HG03460 (cell line): ENCODE measurements around the gene TMEM184A.

ENCODE experiments used
- ATAC-seq: cut with Tn5 transposase; IDR thresholded peaks from one replicate; pipeline ENCODE4 v1.9.1; 2021; ENCODE audit not compliant: unreplicated experiment

TMEM184A gene

DNA sequence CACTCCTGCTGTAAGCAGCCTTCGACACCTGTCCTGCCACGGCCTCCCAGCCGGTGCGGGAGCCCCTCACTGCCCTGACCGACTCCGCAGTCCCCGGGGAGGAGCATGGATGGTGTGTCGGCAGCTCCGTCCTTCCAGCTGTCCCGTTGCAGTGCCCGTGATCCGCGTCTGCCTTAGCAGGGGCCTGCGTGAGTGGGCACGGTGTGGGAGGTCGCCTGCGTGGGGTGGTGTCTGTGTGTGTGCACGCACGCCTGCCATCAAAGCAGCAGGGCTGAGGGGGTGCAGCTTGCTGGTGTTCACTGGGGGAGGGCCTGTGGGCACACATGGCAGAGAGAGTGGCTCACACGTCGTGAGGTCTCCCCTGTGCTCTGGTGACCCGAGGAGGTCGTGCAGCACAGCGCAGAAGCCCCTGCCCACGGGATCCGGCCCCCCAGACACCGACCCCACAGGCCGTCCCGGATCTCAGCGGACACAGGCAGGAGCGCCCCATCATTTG, 15.2 kb downstream of the TMEM184A start:
- no peak for ATAC-seq

DNA sequence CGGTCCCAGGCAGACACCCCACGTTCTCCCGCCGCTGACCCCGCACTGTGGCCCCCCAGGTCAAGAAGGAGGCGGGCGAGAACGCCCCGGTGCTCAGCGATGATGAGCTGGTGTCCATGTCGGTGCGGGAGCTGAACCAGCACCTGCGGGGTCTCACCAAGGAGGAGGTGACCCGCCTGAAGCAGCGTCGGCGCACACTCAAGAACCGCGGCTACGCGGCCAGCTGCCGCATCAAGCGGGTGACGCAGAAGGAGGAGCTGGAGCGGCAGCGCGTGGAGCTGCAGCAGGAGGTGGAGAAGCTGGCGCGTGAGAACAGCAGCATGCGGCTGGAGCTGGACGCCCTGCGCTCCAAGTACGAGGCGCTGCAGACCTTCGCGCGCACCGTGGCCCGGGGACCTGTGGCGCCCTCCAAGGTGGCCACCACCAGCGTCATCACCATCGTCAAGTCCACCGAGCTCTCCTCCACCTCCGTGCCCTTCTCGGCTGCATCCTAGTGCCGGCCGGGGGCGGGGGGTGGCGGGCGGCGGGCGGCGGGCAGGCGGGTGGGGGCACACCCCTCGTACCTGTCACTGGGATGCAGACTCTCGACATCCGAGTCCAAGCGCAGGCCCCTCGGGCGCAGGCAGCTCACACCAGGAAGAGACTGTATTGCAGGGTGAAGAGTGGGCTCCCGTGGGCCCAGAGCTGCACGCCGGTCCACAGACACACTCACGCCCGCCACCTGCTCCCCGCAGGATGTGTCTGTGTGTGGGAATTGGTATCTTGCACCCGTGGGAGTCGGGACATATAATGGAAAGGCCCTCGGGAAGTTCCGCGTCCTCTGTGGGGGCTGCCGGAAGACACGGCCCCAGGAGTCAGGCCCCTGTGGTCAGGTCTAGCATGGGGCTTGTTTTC, 15.9 kb downstream of the TMEM184A start:
- no peak for ATAC-seq

DNA sequence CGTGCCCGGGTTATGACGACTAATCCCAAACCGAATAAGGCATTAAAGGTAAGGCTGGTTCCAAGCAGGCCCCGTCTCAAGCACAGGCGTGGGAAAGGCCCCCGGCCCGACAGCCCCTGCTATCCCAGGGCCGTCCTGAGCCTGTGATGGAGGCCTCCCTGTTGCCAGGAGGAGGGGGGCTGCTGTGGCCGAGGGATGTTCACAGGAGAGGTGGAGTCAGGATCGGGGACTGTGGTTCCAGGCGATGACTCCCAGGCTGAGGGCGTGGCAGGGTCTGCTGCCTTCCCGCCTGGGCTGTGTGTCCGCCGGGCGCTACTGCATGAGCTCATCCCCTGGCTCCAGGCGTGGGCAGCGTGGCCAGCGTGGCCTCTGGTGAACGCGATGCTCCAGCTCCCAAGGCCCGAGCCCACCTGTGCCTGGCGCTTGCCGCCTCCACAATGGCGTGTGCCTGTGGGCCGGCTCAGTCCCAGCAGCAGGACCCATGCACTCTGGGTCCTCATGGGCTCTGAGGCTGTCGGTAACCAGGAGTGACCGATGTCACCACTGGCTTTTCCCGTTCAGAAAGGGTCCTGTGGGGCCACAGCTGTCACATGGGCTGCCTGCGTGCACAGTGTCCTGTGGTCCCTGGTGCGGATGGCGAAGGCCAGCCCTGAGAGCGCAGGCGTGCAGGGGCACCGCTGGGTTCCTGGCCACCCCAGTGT, 16.7 kb downstream of the TMEM184A start:
- no peak for ATAC-seq

DNA sequence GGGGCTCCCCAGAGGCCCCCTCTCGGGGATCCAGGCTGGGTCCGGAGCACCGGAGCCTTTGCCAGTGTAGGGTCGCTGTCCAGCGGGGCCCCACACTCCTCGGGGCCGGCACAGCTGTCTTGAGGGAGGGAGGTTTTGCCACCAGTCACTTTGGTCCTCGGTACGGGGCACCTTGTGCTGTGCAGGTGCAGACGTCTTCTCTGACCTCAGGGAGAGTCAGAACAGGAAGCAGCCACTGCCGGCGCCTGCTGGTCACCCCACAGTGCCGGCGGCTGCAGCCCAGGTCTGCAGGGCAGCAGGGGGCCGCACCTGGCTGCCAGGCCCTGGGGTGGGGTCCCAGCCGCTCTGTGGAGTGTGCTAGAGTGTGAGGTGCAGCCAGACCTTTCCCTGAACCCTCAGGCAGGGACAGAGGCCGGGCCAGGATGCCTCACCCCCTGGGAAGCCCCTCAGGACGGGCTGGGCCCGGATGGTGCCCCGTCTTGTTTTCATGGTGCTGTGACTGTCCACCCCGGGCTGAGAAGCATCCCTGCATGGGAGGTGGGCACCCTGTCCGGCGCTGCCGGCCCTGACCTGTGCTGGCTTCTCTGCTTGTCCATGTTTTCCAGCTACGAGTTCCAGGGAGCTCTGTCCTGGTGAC, 17.3 kb downstream of the TMEM184A start:
- no peak for ATAC-seq

DNA sequence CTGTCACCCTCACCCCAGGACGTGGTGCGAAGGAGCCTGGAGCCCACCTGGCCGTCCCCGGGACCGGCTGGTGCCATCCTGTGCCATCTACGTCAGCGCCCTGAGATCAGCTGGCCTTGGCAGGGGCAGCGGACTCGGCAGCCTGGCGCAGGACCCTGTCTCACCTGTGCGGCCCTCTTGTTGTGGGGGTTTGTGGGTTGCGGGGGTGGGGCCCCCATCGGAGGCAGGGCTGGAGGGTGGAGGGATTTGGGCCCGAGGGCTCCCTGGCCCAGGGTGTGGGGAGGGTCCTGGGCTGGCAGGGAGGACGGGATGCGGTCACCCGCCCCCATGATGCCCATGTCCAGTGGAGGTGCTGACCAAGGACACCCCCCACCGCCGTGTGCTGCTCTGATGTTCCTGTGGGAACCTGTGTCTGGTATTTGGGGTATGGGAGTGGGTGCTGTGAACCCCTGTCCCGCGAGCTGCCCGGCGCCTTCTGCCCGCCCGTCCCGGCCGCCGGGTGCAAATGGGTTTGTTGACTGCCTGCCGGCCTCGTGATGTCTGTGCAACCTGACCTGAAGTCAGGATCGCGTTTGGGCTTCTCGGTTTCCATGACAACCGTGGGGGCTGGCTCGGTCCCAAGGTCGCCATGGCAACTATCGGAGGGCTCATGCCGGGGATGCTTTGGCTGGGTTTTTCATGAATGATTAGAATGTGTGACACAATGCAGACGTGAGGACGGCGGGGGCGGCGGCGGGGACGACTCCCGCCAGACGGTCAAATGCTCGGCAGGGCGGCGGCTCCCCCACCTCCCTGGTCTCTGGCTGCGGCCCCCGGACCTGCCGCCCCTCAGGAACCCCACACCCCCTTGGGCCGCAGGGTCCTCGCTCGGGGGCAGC, 18.2 kb downstream of the TMEM184A start:
- no peak for ATAC-seq

DNA sequence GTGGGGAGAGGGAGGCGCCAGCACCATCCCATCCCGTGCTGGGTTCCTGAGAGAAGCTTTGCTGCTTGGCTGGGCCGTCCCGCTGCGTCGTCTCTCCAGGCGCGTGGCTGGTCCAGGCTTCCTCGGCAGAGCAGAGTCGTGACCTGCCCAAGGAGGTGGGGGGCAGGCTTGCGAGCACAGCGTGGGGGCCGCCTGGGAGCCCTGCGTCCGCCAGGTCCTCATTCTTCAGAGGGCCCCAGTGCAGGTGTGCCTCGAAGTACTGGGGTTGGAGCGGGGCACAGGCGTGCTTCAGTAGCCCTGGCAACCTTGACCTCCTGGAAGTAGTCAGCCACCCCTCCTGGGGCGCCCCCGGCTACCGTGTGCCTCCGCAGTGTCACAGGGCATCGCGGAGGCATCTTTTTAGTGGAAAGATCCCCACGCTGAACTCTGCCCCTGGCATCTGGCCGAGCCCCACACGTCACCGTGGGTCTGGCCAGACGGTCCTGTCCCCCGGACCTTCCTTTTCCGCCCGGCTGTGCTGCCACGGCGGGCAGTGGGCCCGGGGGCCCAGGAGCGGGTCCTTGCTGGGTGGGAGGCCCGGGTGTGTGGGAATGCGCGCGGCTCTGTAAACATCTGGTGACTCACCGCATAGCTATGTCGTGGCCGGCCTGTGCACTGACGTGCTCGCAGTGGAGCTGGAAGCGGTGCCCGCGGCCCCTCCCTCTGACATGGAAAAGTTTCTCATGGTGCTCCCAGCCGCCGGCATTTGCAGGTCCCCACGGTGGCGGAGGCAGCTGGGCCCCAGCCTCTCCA, 19.1 kb downstream of the TMEM184A start:
- no peak for ATAC-seq

DNA sequence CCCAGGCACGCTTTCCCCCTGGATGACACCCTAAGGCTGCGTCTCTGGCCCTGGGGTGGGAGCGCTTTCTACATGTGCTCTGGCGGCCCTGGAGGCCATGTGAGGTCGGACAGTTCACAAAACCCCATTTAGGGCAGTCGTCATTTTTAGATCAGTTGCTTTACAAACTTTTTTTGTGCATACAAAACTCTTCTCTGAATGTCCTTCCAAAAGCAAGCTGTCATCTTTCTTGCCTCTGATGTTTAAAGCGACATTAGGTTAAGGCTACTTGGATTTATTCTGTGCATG, 19.6 kb downstream of the TMEM184A start:
- no peak for ATAC-seq

DNA sequence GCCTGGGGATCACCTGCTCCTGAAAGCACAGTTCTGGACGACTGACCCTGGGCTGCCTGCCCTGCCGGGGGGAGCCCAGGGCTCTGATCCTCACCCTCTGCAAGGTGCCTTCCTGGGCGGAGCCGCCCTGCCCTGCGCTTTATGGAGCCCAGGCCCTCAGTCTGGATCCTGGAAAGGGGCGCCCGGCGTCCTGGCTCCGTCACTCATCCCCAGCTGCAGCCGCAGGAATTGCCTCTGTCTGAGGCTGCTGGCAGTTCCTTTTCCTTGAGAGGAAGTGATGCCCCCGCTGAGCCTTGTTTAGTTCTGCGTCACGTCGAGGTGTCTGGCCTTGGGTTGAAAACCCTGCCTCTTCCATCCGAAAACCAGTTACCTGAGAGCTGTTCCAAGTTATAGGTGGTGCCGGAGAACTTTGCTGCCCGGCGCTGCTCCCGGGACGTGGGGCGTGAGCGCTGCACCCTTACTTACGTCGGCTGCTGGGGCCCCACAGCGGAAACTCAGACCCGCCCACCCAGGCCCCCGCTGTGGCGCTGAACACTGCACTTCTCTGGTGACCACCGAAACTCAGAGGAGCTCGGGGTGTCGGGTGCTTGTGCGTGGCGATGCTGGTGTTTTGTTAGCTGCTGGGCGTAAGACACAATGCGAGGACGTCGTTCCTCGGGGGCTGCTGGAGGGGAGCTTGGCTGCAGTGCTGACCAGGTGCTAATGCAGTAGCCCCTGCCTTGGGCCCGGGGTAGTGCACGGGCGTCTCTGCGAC, 20.1 kb downstream of the TMEM184A start:
- no peak for ATAC-seq

DNA sequence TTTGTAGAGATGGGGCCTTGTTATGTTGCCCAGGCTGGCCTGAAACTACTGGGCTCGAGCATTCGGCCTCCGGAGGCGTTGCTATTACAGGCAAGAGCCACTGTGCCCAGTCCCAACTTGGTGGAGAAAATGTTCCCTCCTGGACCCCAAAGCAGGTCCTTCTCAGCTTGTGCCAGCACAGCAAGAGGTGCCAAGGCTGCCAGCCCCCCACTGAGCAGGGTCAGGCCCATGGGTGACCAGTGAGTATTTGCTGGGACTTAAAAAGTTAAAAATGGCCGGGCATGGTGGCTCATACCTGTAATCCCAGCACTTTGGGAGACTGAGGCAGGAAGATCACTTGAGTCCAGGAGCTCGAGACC, 20.9 kb downstream of the TMEM184A start:
- ATAC-seq = no peak

DNA sequence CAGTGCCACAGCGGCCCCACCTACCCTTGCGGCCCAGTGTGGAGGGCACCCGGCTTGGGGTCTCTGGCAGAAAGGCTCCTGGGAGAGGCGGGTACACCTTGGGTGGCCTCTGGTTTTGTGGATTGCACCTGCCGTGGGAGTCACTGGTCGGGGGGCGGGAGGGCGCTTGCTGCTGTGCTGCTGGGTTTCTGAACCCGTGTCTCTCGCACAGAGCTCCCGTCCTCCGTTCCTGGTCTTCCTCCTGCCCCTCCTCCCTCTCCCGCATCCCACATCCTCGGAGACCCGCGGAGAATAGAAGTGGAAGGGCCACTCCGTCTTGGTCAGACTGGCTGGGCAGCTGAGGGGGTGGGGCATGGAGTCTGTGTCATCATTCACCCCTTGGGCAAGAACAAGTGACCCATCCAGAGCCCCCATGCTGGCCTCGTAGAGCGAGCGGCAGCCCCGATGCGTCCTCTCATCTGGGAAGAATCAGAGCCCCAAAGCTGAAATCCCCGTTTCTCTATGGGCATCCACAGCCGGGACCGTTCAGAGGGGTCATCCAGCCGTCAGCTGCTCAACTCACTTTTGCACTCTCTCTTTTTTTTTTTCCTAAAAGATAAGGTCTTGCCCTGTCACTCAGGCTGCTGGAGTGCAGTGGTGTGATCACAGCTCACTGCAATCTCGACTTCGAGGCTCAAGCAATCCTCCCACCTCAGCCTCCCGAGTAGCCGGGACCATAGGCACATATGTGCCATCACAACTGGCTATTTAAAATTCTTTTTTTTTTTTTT, 21.5 kb downstream of the TMEM184A start:
- no peak for ATAC-seq

DNA sequence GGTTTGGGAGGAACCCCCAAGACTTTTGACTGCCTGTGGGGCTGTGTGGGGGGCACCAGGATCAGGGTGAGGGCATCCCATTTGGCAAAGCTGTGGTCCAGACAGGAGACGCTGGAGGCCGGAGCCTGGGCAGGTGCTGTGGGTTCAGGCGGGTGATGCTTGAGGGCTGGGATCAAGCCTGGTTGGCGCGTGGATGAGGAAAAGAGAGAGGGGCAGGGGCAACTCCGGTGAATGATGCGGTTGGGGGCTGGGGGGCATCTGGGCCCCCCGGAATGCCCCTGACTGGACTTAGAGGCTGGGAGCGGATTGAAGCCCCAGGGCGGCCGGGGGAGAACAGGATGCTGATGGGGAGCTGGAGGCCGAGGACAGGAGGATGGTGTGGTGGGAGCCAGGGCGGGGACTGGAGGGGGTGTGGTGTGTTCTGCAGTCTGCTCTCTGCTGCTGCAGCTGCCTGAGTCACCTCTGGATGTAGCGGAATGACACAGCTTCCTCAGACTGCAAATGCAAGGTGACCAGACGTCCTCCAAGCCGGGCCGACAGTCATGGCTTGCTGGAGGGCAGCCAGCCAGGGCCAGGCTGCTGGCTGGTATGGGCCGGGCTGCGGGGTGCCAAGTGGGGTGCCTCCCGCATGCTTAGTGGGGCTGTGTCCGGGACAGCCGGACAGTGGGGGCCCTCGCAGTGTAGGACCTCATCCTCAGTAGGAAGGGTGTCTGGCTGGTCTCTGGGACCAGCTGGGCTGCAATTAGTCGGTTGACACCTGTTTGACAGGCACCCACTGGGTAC, 22.3 kb downstream of the TMEM184A start:
- no peak for ATAC-seq

DNA sequence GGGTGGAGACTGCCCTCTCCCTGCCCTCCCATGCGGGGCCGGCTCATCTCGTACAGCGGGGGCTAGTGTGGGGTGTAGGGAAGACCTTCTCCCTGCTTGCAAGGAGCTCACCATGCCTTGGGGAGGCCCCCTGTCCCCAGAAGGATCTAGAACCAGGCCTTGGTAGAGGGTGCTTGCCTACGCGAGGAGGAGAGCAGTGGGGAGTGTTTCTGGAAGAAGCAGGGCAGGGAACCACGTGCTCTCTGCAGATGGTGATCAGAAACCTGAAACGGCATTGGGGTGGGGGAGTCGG, 22.8 kb downstream of the TMEM184A start:
- no peak for ATAC-seq

DNA sequence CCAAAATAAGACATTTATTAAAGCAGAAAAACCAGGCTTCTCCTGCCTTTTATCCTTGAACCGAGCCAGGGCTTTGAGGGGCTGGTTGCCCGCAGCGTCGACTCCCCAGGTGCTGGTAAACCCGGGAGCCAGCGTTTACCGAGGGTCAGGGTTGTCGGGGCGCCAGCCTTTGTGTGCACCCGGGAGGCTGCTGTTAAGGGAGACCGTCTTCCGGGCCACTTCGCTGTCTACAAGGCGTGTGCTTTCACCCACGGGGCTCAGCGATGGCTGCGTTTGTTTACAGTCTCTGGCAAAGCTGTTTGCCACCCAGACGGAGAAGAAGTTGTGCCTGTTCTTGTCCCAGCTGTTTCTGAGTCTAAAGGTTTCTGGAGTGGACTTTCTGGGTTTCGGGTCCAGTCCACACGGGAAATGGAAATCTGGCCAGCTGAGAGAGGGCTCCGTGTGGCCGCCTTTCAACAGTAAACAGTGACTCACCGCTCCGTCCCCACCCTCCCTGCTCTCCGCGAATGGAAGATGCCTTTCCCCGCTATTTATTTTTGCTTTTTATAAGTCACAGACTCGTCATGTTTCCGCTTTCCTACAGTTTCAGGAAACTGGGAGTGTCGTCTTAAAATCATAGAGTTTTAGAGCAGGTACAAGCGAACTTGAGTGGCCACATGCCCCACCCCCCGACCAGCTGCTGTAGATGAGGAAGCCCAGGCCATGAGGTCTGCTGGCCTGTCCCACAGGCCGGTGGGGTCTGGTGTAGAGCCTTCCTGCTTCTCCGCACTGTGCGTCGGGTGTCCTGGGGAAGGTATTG, 23.4 kb downstream of the TMEM184A start:
- no peak for ATAC-seq

DNA sequence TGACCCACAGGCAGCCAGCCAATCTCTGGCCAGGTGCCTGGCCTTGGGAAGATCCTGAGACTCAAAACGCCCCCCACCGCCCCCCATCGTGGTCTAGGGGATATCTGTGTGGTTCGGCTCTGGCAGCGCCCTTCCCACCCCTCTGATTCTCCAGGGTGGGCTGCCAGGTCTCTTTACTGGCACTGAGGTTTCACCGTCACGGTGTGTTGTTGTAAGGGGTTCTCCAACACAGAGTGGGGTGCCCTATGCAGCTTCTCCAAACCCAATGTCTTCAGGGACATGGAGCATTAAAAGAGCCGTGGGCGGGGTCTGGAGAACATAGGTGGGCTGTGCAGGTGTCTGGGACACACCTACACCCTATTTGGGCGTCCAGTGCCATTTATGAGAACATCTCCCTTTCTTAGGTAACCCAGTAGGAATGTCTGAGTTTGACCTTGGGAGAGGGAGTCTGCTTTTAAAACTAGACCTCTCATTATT, 24.0 kb downstream of the TMEM184A start:
- ATAC-seq = no peak

DNA sequence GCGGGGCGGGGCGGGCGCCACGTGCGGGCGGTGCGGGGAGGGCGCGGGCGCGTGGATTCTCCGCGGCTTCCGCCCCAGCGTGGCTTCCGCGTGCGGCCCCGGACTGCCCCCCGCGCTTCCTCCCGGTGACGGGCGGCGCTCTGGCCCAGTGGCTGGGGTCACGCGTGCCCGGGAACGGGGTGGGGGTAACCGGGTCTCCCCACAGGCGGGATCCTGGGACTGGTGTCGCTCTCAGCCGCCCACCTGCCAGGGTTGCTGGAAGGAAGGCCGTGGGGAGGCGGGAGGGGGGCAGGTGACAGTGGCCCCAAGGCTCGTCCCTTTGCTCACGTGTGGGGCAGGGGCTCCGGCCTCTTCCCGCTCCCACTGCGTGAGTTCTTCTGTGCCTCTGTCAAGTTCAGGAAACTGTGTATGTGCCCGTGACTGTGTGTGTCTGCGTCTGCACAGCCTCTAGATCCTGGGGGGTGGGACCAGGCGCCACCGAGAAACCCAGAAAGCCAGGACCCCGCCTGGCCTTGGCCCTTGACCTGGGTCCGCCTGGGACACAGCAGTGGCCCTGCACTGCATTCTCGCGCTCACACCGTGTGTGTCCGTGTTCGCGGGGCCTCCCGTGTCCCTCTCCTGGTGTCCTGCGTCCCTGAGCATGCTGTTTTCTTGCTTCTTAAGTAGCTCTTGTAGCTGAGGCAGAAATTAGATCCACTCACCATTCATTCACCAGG, 24.6 kb downstream of the TMEM184A start:
- no peak for ATAC-seq

DNA sequence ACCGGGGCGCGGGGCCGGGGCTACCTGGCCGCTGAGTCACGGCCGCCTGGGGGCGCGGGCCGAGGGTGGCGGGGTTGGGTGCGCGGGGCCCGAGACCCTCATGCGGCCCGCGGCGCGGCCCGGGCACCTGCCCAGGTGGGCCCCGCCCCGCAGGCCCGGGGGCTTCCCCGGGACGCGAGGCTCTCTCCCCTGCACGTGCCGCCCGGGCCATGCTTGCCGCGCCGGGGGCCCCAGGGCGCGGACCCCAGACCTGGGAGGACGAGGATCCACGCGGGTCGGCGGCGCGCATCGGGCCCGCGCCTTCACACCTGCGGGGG, 25.1 kb downstream of the TMEM184A start:
- no peak for ATAC-seq
